ENCODE results near the gene PHF21A. TPM values are rescaled to one million over a fixed set of nuclear protein-coding genes. Genes with fewer than 3 reads are reported as not detected.

The PHF21A gene
- total and polyA plus RNA-seq, 2 of the 8 experiments (the other 6 are each of a cell fraction or from before 2014, with no cell fraction given), result 17.6 to 40.3 TPM

DNA sequence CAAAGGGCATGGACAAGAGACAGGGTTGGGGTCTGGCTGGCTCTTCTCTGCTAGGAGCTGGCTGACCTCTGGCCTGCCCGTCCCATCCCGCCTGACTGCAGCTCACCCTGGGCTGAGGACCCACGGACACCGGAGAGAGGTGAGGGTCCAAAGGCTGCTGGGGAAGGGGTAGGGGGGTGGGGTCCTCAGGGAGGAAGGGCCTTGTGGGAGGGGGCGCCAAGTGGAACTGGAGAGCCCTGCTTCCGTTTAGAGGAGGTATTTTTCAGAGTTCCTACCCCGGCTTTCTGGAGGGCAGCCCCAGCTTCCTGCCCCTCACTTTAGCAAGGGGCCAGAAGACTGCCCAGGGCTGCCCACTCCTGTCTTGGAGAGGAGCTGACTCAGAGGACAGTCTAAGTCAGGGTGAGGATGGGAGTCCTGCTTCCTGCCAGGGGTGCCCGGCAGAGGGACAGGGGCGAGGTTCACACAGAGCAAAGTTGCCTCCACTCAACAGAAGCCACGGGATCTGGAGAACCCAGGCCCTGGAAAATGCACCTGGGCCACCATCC, 191.7 kb downstream of the PHF21A start:
- no peak overlapping the region for H4K91ac ChIP-seq (replicated peaks; ENCODE audit: insufficient read length, low read length)
- H2AFZ ChIP-seq (ENCODE audit: low read length), result no peak overlapping the region
- TF ChIP-seq EP300 (IDR thresholded peaks at IDR 0.05; ENCODE audit: borderline replicate concordance in 1 of 2, low read depth in 2 of 2, low read length in 2 of 2) (no peak), RFX5 (IDR thresholded peaks at IDR 0.05; ENCODE audit: borderline replicate concordance, low read depth, low read length) (no peak), SP1 (IDR thresholded peaks at IDR 0.05; ENCODE audit: low read depth, low read length) (no peak), MAFK (IDR thresholded peaks at IDR 0.05; ENCODE audit: low read depth, low read length) (no peak), EZH2 (IDR thresholded peaks at IDR 0.05; ENCODE audit: low read depth, low read length, severe bottlenecking) (no peak), KDM4A (IDR thresholded peaks at IDR 0.05; ENCODE audit: low read depth, low read length, severe bottlenecking) (no peak), BACH1 (IDR thresholded peaks at IDR 0.05; ENCODE audit: low read length) (no peak), EGR1 (IDR thresholded peaks at IDR 0.05; ENCODE audit: borderline replicate concordance, low read depth, low read length) (no peak)

More for the DNA sequence above, 191.7 kb downstream of the PHF21A start:
- no peaks in the 10 kb centered on the region for H3K9me3 ChIP-seq (ENCODE audit: insufficient read depth in 2 of 2, low read depth in 1 of 2, low read length in 1 of 2)
- H2BK15ac ChIP-seq (ENCODE audit: low read length), result no peak overlapping the region
- H3K56ac ChIP-seq (replicated peaks; ENCODE audit: insufficient read length, low read depth, low read length), result no peak overlapping the region
- no peak overlapping the region for H2BK120ac ChIP-seq (replicated peaks; ENCODE audit: low read depth, low read length)
- H4K8ac ChIP-seq (ENCODE audit: extremely low read depth, insufficient read depth, low read length), result no peak overlapping the region
- H3K14ac ChIP-seq (ENCODE audit: insufficient read length), result no peak overlapping the region
- DNase-seq (ENCODE audit: low read depth in 1 of 2, low spot score in 2 of 2) (no peak), FAIRE-seq (no peak)
- no peak overlapping the region for H2AK5ac ChIP-seq (ENCODE audit: low read depth, low read length)
- H3K27me3 ChIP-seq (replicated peaks in 1 of 4; ENCODE audit: control insufficient read depth in 3 of 4, extremely low read depth in 1 of 4, insufficient read depth in 3 of 4, low read length in 3 of 4), result no peaks in the 10 kb centered on the region
- peaks cover 0 to under 1% of the 10 kb centered on the region in 2 experiments; a peak in 1 of 4 replicates for H3K79me2 ChIP-seq (ENCODE audit: control insufficient read depth in 1 of 2, insufficient read depth in 2 of 2, low read length in 2 of 2)
- H3K4ac ChIP-seq (replicated peaks; ENCODE audit: insufficient read length, low read depth, low read length), result no peak overlapping the region
- ChIA-PET CTCF (ENCODE audit: partially characterized antibody) (interaction anchor here (0.8 to 3.2 kb wide), 7 partner anchors 25 to 77 kb away, joined by 3 to 12 read pairs (median 4); no protein-coding TSS in a partner anchor), POLR2A (ENCODE audit: partially characterized antibody) (interaction anchor here (1.0 to 13.6 kb wide), 9 partner anchors 6 to 79 kb away, joined by 3 to 115 read pairs (median 4); partner anchors contain the start of genes LARGE2 and PEX16)
- no peak overlapping the region for H3K18ac ChIP-seq (ENCODE audit: extremely low read depth, low read length)
- no peak overlapping the region for H3K23ac ChIP-seq (ENCODE audit: insufficient read length)
- H3K4me3 ChIP-seq (ENCODE audit: extremely low read depth in 1 of 4, insufficient read depth in 2 of 4, low read depth in 3 of 4, low read length in 4 of 4), result no peak overlapping the region
- H4K20me1 ChIP-seq (replicated peaks in 1 of 2; ENCODE audit: control insufficient read depth in 1 of 2, insufficient read depth in 2 of 2, low read length in 2 of 2), result peaks cover 5 to 13% of the 10 kb centered on the region in 2 experiments
- H3K9ac ChIP-seq (replicated peaks in 1 of 4; ENCODE audit: extremely low read depth in 1 of 4, low read depth in 3 of 4, low read length in 3 of 4), result no peak overlapping the region
- peaks cover 6 to 42% (median 28%) of the 10 kb centered on the region in 4 experiments for H3K36me3 ChIP-seq (ENCODE audit: control insufficient read depth in 2 of 4, insufficient read depth in 4 of 4, low read length in 3 of 4)
- H3K79me1 ChIP-seq (ENCODE audit: low read depth, low read length), result peaks cover 6% of the 10 kb centered on the region
- 100% methylated on average over 5 of the region's 10 CpGs; no CpG with 5 or more reads in 1 of the 2 experiments for WGBS, 2 experiments (ENCODE audit: extremely low coverage in 1 of 2, insufficient coverage in 1 of 2, insufficient read length in 1 of 2, insufficient replicate concordance in 2 of 2, low coverage in 1 of 2, low lambda C conversion rate in 2 of 2, missing lambda C conversion rate in 1 of 2)
- no peak overlapping the region for H2BK5ac ChIP-seq (ENCODE audit: low read depth, low read length)
- no peak overlapping the region for H3K27ac ChIP-seq (ENCODE audit: low read depth, low read length)
- H3K4me1 ChIP-seq (replicated peaks in 1 of 4; ENCODE audit: control insufficient read depth in 3 of 4, insufficient read depth in 4 of 4, low read length in 3 of 4), result no peaks in the 10 kb centered on the region
- H2BK12ac ChIP-seq (ENCODE audit: low read depth, low read length), result no peak overlapping the region
- no peaks in the 10 kb centered on the region for H3K23me2 ChIP-seq (ENCODE audit: low read depth, low read length)
- no peak overlapping the region for H4K5ac ChIP-seq (ENCODE audit: insufficient read length, low read depth, low read length)
- no peak overlapping the region for H3K4me2 ChIP-seq (ENCODE audit: insufficient read depth in 1 of 2, low read depth in 2 of 2, low read length in 2 of 2)
- H2BK20ac ChIP-seq (ENCODE audit: low read length), result no peak overlapping the region
